ENCODE data around the gene LBP.
"Not testable (repeated sequence)": the region's sequence is repeated elsewhere in the genome, so short reads cannot be mapped to it uniquely, and the experiment has no call there.

The LBP gene, protein sequence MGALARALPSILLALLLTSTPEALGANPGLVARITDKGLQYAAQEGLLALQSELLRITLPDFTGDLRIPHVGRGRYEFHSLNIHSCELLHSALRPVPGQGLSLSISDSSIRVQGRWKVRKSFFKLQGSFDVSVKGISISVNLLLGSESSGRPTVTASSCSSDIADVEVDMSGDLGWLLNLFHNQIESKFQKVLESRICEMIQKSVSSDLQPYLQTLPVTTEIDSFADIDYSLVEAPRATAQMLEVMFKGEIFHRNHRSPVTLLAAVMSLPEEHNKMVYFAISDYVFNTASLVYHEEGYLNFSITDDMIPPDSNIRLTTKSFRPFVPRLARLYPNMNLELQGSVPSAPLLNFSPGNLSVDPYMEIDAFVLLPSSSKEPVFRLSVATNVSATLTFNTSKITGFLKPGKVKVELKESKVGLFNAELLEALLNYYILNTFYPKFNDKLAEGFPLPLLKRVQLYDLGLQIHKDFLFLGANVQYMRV

DNA sequence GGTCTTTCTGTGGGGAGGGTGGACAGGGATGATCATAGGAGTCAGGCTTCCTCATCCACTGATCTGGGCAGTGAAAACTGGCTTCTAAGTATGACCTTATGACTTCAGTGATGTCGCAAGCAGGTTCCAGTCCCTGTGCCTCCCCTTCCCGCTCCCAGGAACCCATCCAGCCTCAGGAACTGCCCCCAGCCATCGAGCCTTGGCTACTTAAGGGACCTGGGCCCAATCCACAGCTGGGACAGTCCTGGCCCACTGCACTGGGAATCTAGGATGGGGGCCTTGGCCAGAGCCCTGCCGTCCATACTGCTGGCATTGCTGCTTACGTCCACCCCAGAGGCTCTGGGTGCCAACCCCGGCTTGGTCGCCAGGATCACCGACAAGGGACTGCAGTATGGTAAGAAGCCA, at the start of gene LBP:
Gene LBP (plus strand): TSS at position 236 of the 405 bp plus-strand sequence. CDS start 35 bp downstream, at position 271.
- DNase-seq = no peak

DNA sequence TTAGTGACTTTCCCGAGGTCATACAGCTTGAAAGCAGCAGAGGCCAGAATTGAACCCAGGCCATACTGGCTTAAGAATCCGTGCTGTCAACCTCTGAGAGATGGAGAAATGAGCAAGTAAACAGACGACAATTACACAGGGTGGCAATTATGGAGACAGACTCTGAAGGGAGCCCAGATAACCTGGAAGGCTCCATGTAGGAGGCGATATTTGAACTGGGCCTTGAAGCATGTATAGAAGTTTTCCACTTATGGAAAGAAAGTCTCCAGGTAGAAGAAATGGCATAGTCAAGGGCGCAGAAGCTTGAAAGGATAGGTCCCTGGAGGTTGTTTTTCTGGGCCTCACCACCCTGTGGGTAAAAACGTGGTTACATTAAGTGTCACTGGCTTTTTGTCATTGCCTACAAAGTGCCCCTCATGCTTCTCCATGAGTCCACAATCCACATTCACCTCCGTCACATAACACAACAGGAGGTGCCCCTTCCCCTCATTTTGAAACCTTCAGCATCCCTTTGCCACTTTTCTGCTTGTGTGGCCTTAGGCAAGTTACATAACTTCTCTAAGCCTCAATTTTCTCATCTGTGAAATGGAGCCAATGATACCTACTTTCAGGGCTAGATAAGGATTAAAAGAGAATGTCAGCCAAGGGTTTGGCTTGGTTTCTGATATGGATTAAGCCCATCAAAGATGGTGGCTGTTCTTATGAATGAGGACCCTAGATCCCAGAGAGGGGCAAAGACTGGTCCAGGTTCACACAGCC, 48.2 kb upstream of the LBP start:
- DNase-seq = no peak

DNA sequence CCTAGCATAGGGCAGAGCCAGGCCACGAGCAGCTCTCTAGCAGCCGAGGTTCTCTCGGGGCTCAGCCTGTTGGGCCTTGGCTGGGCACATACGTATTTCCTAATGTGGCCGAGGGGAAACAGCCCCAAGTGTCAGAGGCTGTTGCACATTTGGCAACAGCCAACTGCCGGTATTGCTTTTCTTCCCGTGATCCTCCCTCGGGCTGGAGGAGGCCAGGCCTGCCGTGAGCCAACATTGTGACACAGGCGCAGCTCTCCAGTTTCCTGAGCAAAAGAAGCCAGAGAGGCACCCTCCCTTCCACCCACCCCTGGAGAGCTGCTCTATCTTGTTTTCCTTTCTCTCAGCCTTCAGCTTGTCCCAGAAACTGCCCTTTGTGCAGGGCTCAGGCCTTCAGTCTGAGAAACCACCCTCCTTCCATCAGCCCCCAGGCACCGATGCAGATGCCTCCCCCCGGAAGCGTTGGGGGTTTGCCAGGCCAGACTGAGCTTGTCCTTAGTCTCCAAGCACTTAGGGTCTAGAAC, 47.5 kb upstream of the LBP start:
- DNase-seq = no peak

DNA sequence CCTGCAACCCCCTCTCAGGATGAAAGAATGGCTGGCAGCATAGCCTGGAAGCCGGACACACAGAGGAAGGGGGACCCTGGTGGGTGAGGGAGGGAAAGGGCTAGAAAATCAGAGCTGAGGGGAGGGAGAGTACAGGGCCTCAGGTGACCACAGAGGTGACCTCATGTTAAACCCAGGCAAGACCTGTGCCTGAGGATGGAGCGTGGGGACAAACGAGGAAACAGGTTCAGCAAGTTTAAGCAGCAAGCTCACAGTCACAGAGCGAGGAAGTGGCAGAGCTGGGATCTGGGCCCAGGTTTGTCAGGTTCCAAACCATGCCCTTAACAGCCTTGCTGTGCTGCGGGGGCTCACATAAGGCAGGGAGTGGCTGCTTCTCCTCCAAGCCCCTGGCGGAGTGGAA, 46.3 kb upstream of the LBP start:
- DNase-seq = no peak

DNA sequence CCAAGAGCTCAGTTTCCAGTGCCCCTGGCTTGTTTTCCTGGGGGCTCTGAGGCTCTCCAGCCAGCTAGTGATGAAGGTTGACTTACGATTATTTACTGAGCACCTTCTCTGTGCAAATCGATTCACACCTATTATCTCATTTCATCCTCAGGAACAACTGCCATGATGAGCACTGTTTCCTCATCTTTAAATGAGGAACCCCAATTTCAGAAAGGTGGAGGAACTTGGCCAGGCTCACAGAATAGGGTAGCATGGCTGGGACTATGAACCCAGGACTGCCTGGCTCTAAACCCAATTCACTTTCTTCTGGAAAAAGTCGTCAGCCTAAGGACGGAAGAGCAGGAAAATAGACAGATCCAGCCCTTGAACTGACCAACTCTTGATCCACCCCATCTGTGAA, 45.8 kb upstream of the LBP start:
- no peak for DNase-seq

DNA sequence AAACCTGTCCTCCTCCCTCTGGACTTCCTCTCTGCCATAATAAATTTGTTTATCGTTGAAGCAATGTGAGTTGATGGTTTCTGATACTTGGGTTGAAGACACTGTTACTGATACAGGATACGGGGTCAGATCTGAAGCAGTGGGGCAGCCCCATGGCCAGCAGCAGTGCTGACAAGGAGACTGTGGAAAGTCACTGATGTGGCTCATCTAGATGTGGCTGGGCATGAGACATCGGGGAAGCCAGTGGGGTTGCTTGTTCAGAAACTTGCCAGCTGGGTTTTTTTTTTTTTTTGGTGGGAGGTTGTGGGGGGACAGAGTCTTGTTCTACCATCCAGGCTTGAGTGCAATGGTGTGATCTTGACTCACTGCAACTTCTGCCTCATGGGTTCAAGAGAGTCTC, 45.0 kb upstream of the LBP start:
- no peak for DNase-seq

DNA sequence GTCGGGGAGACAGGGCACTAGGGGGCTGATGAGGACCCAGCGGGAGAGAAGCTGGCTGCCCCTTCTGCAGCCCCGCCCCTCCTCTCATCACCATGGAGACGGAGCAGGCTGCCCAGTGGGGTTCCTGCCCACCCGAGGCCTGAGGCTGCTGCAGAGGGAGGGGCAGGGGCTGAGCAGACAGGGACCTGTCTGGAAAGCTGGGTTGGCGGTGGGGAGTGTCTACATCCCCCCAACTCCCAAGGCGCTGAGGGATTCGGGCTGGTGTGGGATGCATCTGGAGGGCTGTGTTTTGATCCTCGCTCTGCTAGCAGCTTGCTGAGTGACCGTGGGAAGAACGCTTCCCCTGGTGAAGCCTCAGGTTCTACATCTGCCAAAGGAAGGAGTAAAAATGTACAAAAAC, 43.5 kb upstream of the LBP start:
- no peak for DNase-seq

DNA sequence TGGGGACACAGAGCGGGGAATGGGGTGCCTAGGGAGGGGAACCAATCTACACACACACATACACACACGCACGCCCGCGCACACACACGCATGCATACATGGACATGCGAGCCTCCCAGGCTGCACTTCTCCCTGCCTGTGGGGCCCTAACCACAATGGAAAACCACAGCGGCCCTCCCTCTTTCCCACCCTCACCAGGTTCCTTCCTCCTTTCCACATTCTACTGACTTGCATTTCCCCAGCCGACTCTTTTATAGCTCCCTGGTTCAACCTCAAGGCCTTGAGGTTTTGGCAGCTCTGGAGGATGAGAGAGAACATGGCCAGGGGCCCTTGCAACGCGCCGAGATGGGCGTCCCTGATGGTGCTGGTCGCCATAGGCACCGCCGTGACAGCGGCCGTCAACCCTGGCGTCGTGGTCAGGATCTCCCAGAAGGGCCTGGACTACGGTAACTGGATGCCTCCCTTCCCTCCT, 42.3 kb upstream of the LBP start, which contains the start of gene BPI:
Gene BPI (plus strand): TSS at position 249 of the 472 bp plus-strand sequence. CDS start 68 bp downstream, at position 317.
- no peak for DNase-seq

DNA sequence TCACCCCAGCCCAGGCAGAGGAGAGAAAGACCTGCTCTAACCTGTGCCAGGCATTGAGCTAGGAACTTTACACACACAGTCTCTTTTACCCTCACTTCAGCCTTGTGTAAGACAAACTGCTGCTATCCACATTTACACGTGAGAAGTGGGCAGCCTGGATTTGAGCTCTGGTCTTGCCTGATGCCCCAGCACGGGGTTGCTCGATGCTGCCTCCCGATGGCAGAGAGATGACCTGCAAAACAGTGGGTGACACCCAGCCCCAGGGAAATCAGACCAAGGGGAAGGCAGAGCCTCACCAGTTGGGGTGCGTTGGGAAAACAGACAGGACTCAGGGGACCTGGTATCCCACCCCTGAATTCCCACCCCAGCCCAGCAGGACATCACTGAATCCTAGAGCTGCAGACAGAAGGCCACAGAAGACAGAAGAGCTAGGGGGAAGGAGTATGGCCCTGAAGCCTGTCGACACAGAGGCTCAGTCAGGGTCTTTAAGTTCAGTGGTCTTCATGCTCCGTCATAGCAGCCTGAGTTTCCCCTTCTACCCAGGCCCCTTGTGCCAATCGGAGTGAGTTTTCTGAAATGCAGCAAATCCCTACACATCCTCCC, 41.3 kb upstream of the LBP start:
- DNase-seq = no peak

DNA sequence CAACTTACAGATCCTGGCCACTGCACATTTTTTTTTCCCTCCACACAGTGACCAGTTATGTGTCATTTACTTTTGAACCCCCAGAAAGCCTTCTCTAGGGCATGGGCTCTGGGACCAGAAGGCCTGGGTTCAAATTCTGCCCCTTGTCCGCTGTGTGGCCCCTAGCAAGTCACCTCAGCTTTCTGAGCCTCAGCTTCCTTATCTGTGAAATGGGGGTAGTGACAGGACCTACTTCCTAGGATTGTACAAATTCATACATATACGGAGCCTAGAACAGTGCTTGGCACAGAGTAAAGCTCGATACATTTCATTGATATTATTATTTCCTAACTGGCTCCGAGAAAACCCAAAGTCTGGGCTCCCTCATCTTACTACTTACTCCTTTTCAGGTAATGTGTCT, 40.7 kb upstream of the LBP start:
- no peak for DNase-seq

DNA sequence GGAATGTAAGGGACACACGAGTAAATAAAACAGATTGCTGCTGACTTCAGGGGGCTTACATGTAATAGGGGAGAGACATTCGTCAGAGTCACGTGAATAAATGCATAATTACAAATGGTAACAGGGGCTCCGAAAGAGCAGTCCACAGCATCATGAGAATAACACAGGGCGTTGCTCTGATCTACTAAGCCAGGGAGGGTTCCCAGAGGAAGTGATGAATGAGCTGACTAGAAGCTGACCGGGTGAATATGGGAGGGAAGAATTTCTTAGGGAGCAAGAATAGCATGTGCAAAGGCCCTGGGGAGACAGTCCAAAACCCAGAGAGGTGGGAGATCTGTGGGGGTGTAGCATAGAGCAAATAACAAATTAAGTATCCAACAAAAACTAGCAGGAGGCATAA, 39.9 kb upstream of the LBP start:
- DNase-seq = no peak

DNA sequence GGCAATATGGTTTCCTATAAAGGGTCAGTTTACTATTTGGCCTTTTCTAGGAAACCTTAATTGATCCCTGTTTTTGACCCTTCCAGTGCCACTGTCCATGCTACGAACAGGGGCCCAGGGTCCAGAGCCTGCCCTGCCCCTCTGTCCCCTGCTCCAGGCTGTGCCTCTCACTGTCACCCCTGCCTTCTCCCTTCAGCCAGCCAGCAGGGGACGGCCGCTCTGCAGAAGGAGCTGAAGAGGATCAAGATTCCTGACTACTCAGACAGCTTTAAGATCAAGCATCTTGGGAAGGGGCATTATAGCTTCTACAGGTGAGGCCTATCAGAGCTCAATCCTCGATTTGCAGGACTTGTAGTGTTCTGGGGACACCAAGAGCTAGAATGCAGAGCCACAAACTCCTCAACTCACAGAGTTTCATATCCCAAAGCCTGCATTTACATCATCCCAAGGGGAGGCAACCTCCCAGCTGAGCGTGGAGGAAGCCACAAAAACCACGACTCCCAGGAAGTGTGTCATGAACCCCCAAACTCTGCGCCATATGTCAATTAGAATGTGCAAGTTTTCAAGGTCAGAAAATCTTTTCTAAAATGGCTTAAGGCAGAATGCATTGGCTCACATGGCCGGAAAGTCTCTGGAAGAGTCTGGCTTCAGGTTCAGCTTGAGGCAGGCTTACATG, 38.8 kb upstream of the LBP start:
- no peak for DNase-seq

DNA sequence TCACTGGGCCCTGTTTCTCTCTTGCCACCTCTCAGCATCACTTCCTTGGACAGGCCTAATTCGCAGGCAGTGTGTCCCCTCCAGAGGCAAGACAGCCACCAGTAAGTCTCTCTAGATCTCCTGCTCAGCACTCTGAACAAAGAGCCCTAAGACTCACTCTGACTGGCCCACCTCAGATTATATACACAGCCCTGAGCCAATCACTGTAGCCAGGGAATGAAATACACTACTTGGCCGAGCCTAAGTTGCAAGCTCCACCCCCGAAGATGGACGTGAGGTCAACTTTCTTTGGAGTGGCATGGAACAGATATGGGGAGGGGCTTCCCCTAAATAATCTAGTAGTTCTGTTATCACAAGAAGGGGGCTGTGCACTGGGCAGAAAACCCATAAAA, 38.2 kb upstream of the LBP start:
- no peak for DNase-seq

DNA sequence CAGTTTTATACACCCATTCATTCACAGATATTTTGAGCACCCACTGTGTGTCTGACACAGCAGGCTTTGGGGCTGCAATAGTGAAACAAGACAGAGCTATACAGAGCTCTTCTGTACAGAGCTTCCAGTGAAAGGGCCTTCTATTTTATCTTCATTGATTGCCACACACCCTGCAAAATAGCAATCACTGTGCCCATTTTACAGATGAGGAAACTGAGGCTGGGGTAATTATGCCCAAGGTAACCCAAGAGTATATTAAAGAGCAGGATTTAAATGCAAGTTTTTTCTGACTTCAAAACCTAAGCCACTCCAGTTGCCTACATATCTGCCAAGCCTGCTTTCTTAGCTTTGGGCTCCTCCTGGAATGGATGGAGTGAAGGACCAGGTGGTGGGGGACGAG, 37.8 kb upstream of the LBP start:
- no peak for DNase-seq

DNA sequence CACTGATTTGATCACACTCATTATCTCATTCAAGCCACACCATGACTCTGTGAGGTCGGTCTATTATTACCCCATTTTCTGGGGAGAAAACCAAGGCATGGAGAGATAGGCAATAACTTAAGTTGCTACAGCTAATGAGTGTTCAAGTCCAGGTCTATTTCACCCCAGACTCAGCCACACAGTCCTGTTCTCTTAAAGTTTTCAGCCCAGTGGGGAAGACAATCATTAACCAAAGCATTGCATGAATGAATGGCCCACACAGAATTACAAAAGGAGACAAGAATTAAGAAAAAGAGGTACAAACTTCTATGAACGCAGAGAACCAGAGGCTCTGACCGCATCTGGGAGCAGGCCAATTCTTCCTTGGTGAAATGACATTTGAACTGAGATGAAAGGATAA, 35.2 kb upstream of the LBP start:
- DNase-seq = no peak

DNA sequence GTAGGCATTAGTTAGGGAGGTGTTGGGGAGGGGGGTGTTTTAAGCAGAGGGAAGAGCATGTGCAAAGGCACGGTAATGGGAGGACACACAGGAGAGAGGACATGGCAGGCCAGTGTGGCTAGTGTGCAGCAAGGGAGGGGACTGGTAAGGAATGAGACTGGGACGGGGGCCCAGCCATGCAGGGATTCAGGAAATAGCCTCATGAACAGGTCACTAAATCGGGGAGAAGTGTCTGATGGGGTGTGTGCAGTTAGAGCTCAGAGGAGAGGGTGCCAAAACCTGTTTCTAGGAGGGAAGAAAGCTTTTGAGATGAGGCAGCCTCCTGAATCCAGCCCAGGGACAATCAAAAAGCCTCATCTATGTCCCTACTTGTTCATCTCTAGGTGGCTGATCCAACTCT, 34.8 kb upstream of the LBP start:
- DNase-seq = no peak

DNA sequence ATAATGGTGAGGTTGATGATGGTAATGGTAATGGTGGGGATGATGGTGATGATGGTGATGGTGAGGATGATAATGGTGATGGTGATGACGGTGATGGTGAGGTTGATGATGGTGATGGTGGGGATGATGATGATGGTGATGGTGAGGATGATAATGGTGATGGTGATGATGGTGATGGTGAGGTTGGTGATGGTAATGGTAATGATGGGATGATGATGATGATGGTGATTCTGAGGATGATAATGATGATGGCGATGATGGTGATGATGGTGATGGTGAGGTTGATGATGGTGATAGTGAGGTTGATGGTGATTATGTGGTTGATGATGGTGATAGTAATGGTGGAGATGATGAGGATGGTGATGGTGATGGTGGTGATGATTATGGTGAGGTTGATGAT, 32.6 kb upstream of the LBP start:
- no peak for DNase-seq

DNA sequence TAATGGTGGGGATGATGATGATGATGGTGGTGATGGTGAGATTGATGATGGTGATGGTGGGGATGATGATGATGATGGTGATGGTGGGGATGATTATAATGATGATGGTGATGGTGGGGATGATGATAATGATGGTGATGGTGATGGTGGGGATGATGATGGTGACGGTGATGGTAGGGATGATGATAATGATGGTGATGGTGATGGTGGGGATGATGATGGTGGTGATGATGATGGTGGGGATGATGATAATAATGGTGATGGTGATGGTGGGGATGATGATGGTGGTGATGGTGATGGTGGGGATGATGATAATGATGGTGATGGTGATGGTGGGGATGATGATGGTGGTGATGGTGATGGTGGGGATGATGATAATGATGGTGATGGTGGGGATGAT, 31.9 kb upstream of the LBP start:
- not testable (repeated sequence) for DNase-seq

DNA sequence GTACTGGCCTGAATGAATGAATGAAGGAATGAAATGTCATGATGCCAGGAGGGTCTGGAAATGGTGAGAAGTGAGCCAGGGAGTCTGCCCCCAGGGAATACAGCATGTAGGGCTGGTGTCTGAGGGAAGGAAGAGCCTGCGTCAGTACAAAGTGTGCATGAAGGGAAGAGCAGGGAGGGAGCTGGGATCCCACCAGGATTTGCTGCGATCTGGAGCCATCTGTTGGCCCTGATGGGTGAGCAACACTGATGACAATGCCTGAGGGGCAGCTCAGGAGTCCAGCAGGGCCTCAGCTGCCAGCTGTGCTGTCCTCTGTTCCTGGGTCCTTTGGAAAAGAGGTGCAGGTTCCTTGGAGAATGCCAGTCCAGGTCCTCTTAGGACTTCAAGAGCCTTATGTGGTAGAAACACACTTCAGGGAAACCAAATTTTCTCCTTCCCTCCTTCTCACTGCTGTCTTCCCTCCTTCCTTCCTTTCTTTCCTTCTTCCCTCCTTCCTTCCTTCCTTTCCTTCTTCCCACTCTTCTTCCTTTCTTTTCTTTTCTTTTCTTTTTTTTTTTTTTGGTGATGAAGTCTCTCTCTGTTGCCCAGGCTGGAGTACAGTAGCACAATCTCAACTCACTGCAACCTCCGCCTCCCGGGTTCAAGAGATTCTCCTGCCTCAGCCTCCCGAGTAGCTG, 30.9 kb upstream of the LBP start:
- no peak for DNase-seq

DNA sequence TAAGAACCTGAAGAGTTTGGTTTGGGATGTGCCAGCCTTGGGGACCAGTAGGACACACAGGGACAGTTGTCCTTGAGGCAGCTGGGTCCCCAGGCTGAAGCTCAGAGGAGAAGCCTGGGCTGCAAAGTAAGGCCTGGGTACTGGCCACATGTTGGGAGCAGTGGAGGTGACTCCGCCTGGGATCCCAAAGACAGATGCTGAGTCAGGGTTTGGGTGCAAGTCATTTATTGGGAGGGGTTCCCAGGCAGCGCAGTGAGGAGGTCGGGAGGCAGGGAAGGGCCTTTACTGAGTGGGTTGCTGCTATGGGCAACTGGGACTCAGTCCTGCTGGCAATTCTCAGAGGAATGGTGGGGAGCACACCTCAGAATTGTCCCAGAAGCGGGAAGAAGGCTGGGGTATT, 29.9 kb upstream of the LBP start:
- DNase-seq = no peak

DNA sequence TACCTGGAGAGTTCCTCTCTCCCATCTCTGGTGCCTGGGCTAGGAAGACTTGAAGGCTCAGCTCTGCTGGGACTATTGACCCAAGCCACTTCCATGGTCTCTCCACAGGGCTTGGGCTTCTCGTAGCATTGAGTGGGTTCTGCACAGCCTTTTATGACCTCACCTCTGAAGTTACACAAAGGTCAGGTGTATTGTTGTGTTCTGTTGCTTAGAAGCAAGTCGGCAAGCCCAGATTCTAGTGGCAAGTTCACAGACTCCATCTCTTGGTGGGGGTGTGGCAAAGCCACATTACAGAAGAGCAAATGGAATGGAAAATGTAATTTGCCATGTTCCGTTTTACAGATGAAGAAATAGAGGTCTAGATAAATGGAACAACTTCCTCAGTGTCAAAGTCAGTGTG, 28.9 kb upstream of the LBP start:
- no peak for DNase-seq

DNA sequence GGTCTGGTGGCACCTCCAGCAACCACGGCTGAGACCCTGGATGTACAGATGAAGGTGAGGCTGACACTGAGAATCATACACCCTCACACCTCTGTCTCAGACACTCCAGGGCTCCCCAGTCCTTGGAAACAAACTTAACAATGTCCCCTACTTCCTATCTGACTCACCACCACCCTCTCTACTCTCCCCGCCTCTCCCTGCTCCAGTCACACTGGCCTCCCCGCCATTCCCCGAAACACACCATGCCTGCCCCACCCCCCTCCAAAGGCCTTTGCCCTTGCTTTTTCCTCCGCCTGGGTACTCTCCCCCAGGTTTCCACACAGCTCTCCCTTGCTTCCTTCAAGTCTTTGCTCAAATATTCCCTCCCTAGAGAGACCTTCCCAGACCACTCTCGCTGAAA, 26.1 kb upstream of the LBP start:
- no peak for DNase-seq
